Measurements from ENCODE around the gene MUC5B.

The MUC5B gene

GRCh38 chr11:1296287-1296686 is 73.4 kb downstream of the MUC5B start:
- Histone ChIP-seq H3K4me3 (no peak overlapping the region), H3K27ac (no peak overlapping the region)
- no peak for DNase-seq (ENCODE audit: low spot score)
- no peak for TF ChIP-seq CTCF (IDR thresholded peaks at IDR 0.05)

- H3K4me3 ChIP-seq, result no peak overlapping the region
- peak; percentile 63 for DNase-seq (ENCODE audit: low spot score)
- no peak overlapping the region for H3K27ac ChIP-seq
- TF ChIP-seq CTCF (IDR thresholded peaks at IDR 0.05), result no peak
These were observed 74.2 kb downstream of the MUC5B start for GRCh38 chr11:1297011-1297575.

GRCh38 chr11:1297576-1298473 is 75.0 kb downstream of the MUC5B start:
- Histone ChIP-seq H3K4me3 (no peak overlapping the region), H3K27ac (no peak overlapping the region)
- no peak for TF ChIP-seq CTCF (IDR thresholded peaks at IDR 0.05)
- peak; percentile 63 for DNase-seq (ENCODE audit: low spot score)

- DNase-seq (ENCODE audit: low spot score), result peak; percentile 90
- H3K4me3 ChIP-seq, result no peak overlapping the region
- no peak for TF ChIP-seq CTCF (IDR thresholded peaks at IDR 0.05)
- peak overlapping the region; percentile 32 to 69 for H3K27ac ChIP-seq
These were observed 76.0 kb downstream of the MUC5B start for GRCh38 chr11:1298695-1299492.

GRCh38 chr11:1299621-1300020 is 76.8 kb downstream of the MUC5B start:
- no peak for TF ChIP-seq CTCF (IDR thresholded peaks at IDR 0.05)
- DNase-seq (ENCODE audit: low spot score), result peak; percentile 71

GRCh38 chr11:1300121-1300520 is 77.3 kb downstream of the MUC5B start:
- Histone ChIP-seq H3K4me3 (no peak overlapping the region), H3K27ac (peak overlapping the region; percentile 32 to 39)
- no peak for TF ChIP-seq CTCF (IDR thresholded peaks at IDR 0.05)
- no peak for DNase-seq (ENCODE audit: low spot score)

More at GRCh38 chr11:1299621-1300020, 76.8 kb downstream of the MUC5B start:
- H3K4me3 ChIP-seq, result peak overlapping the region; percentile 22
- H3K27ac ChIP-seq, result peak overlapping the region; percentile 32 to 69

All from coronary artery (tissue), 2 donors.